MM.1S (cell line): ENCODE data around the gene MRPS2.

Source experiments
- EZH2 ChIP-seq: fragments of 300-600 bp; sonication (generic); optimal IDR thresholded peaks from 2 replicates; pipeline ENCODE3; 2017; ENCODE audit warnings: low read depth, mild to moderate bottlenecking, antibody characterized with exemption, low read length, mixed read lengths
- EZH2phosphoT487 ChIP-seq: fragments of 300-600 bp; sonication (generic); IDR thresholded peaks from 2 replicates; pipeline ENCODE4 v1.6.1; 2018; ENCODE audit warnings: antibody characterized with exemption, low read length
- TF ChIP-seq, protein P1 (sequence below): fragments of 300-600 bp; sonication (generic); IDR thresholded peaks from 2 replicates; pipeline ENCODE4 v1.5.1; 2016; ENCODE audit warnings: antibody characterized with exemption, low read length, mixed read lengths

GRCh38 chr9:135476561-135477355, 23.7 kb upstream of the MRPS2 start:
- no peak for TF ChIP-seq EZH2
- TF ChIP-seq, protein P1, sequence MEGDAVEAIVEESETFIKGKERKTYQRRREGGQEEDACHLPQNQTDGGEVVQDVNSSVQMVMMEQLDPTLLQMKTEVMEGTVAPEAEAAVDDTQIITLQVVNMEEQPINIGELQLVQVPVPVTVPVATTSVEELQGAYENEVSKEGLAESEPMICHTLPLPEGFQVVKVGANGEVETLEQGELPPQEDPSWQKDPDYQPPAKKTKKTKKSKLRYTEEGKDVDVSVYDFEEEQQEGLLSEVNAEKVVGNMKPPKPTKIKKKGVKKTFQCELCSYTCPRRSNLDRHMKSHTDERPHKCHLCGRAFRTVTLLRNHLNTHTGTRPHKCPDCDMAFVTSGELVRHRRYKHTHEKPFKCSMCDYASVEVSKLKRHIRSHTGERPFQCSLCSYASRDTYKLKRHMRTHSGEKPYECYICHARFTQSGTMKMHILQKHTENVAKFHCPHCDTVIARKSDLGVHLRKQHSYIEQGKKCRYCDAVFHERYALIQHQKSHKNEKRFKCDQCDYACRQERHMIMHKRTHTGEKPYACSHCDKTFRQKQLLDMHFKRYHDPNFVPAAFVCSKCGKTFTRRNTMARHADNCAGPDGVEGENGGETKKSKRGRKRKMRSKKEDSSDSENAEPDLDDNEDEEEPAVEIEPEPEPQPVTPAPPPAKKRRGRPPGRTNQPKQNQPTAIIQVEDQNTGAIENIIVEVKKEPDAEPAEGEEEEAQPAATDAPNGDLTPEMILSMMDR: no peak
- no peak for TF ChIP-seq EZH2phosphoT487
